Esophagus squamous epithelium (tissue), 4 donors: ENCODE results near the gene DENND1B.

ENCODE experiments used
- POLR2A ChIP-seq, 4 donors: fragments of 450-650 bp; IDR thresholded peaks; one replicate each; pipeline ENCODE4 v1.6.1; 2017; ENCODE audit warnings: antibody characterized with exemption in 4 of 4, mild to moderate bottlenecking in 4 of 4, moderate library complexity in 3 of 4
- TF ChIP-seq, protein P1 (sequence below), 6 experiments: fragments of 450-650 bp in 4 of 6; fragments of 200-600 bp in 2 of 6; sonication (generic) in 2 of 6; IDR thresholded peaks; one replicate each; pipeline ENCODE4 v1.5.1; 2016 to 2019; ENCODE audit warnings: antibody characterized with exemption in 6 of 6, mild to moderate bottlenecking in 4 of 6, moderate library complexity in 4 of 6

DNA sequence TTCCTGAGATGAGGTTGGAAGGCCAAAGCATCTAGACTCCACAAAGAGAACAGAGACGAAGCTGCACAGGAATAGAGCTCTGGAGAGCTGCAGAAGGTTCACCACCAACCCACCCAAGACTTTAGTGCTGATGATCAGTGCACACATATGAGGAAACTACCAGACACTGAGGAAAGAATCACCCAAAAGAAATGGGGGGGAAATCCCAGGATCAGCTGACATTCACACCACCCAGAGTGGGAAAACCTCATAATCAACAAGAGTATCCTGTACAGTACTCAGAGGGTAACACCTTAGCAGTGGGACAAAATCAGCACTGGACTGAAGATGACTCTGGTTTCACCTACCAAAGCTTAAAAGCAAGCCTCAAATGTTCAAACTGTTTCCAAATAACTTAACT, 36.4 kb downstream of the DENND1B start:
- TF ChIP-seq, protein P1, sequence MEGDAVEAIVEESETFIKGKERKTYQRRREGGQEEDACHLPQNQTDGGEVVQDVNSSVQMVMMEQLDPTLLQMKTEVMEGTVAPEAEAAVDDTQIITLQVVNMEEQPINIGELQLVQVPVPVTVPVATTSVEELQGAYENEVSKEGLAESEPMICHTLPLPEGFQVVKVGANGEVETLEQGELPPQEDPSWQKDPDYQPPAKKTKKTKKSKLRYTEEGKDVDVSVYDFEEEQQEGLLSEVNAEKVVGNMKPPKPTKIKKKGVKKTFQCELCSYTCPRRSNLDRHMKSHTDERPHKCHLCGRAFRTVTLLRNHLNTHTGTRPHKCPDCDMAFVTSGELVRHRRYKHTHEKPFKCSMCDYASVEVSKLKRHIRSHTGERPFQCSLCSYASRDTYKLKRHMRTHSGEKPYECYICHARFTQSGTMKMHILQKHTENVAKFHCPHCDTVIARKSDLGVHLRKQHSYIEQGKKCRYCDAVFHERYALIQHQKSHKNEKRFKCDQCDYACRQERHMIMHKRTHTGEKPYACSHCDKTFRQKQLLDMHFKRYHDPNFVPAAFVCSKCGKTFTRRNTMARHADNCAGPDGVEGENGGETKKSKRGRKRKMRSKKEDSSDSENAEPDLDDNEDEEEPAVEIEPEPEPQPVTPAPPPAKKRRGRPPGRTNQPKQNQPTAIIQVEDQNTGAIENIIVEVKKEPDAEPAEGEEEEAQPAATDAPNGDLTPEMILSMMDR (IDR thresholded peaks at IDR 0.05): no peak
- no peak for TF ChIP-seq POLR2A (IDR thresholded peaks at IDR 0.05)
